K562 (cell line): ENCODE data around the gene C2. TPM values are rescaled to one million over a fixed set of nuclear protein-coding genes. Genes with fewer than 3 reads are reported as not detected.
A peak's percentile ranks its signal among the peaks of the same experiment; 100 is the strongest.

Source experiments
- ATAC-seq: fragments of 200-7000 bp; cut with Tn5 transposase; 3 replicates; pipeline ENCODE4 v1.9.1; 2020; ENCODE audit warnings: moderate library complexity
- BruUV-seq: library from RNA; stranded (reverse); fragments of 400-500 nt; replicated peaks from 2 replicates; lab custom pipeline; 2021; lab: Mats Ljungman, UMichigan
- CTCF ChIA-PET: fragments of 300-600 bp; formaldehyde crosslinking; extraction: SDS; loops from one replicate; lab custom pipeline; 2021; ENCODE audit warnings: low intra/inter-chr PET ratio; lab: Yijun Ruan, JAX
- POLR2A ChIA-PET: fragments of 300-600, 350-650 bp; sonication (Branson Sonifier 250); formaldehyde crosslinking; extraction: SDS; loops from one replicate; lab custom pipeline; 2021; ENCODE audit warnings: antibody characterized with exemption, inconsistent platforms; lab: Yijun Ruan, JAX
- DNase-seq, 4 experiments: peaks; one replicate each; pipeline versions ENCODE4 v3.0.0 to v3.0.0-alpha.2; 2011 to 2018; ENCODE audit warnings: low spot score in 3 of 4, mixed read lengths in 3 of 4; ENCODE audit errors: extremely low read depth in 1 of 4
- FAIRE-seq: peaks from 2 replicates; lab custom pipeline; 2011; peaks lifted over from hg19 to GRCh38; lab: Jason Lieb, UNC
- H2AFZ ChIP-seq: 2 replicates; pipeline ENCODE4 v1.6.0; 2011; ENCODE audit warnings: low read depth, low read length, control low read depth, inconsistent platforms
- H3K27ac ChIP-seq: fragments of 200-600 bp; 3 replicates; pipeline ENCODE4 v1.8.0; 2011; ENCODE audit warnings: low read depth, mild to moderate bottlenecking, control low read depth, inconsistent platforms, low read length, moderate library complexity, mixed read lengths; ENCODE audit errors: extremely low read depth
- H3K27me3 ChIP-seq, 2 experiments: fragments of 300-600 bp in 1 of 2; 2 replicates in 1 of 2; 3 replicates in 1 of 2; pipeline versions ENCODE4 v1.6.0 to v1.8.0; 2011; ENCODE audit warnings: inconsistent platforms in 2 of 2, low read length in 2 of 2, mild to moderate bottlenecking in 1 of 2, mixed read lengths in 1 of 2, moderate library complexity in 1 of 2; ENCODE audit not compliant: control insufficient read depth in 2 of 2, insufficient read depth in 2 of 2
- H3K36me3 ChIP-seq: fragments of 300-600 bp; 3 replicates; pipeline ENCODE4 v1.8.0; 2011; ENCODE audit warnings: mild to moderate bottlenecking, low read length, inconsistent platforms; ENCODE audit not compliant: control insufficient read depth, insufficient read depth
- H3K4me1 ChIP-seq, 2 experiments: fragments of 200-600 bp in 1 of 2; replicated peaks in 1 of 2; 2 replicates in 1 of 2; 3 replicates in 1 of 2; pipeline versions ENCODE4 v1.5.1 to v1.8.0; 2011; ENCODE audit warnings: inconsistent platforms in 2 of 2, low read length in 2 of 2, mild to moderate bottlenecking in 1 of 2, mixed read lengths in 1 of 2, moderate library complexity in 1 of 2; ENCODE audit not compliant: control insufficient read depth in 2 of 2, insufficient read depth in 2 of 2
- H3K4me2 ChIP-seq: 2 replicates; pipeline ENCODE4 v1.6.1; 2011; ENCODE audit warnings: low read length, control low read depth, inconsistent platforms, mixed read lengths; ENCODE audit not compliant: insufficient read depth
- H3K4me3 ChIP-seq: fragments of 200-600 bp; sonication (generic), shearing (Covaris generic); 2 replicates; pipeline ENCODE4 v1.5.1; 2016; ENCODE audit warnings: control low read depth, inconsistent platforms
- H3K79me2 ChIP-seq: fragments of 200-600 bp; 3 replicates; pipeline ENCODE4 v1.8.0; 2011; ENCODE audit warnings: low read length, inconsistent platforms; ENCODE audit not compliant: control insufficient read depth, insufficient read depth
- H3K9ac ChIP-seq, 2 experiments: 2 replicates each; pipeline versions ENCODE4 v1.6.0 to v1.6.1; 2011; ENCODE audit warnings: low read depth in 2 of 2, low read length in 2 of 2, control low read depth in 1 of 2, inconsistent platforms in 1 of 2, mild to moderate bottlenecking in 1 of 2, mixed read lengths in 1 of 2; ENCODE audit not compliant: insufficient read depth in 1 of 2
- H3K9me1 ChIP-seq: one replicate; pipeline ENCODE4 v1.6.0; 2011; ENCODE audit warnings: inconsistent platforms, mild to moderate bottlenecking, low read length, moderate library complexity; ENCODE audit not compliant: control insufficient read depth, insufficient read depth
- H3K9me3 ChIP-seq: replicated peaks from 2 replicates; pipeline ENCODE4 v1.5.1; 2011; ENCODE audit warnings: low read depth, low read length, inconsistent platforms; ENCODE audit not compliant: control insufficient read depth, insufficient read depth
- H4K20me1 ChIP-seq: replicated peaks from 2 replicates; pipeline ENCODE4 v1.6.1; 2011; ENCODE audit warnings: low read length, inconsistent platforms, mixed read lengths; ENCODE audit not compliant: control insufficient read depth, insufficient read depth
- ARID2 ChIP-seq: fragments of 450-650 bp; IDR thresholded peaks from 2 replicates; pipeline ENCODE4 v1.6.1; 2017; ENCODE audit warnings: antibody characterized with exemption, mild to moderate bottlenecking
- BCOR ChIP-seq: fragments of 450-650 bp; IDR thresholded peaks from 2 replicates; pipeline ENCODE4 v1.6.1; 2016
- BHLHE40 ChIP-seq: IDR thresholded peaks from 2 replicates; pipeline ENCODE4 v1.6.1; 2011; ENCODE audit warnings: low read length, improper control_type of control experiment
- ELF4 ChIP-seq: fragments of 450-650 bp; formaldehyde crosslinking; IDR thresholded peaks from 2 replicates; pipeline ENCODE4 v1.4.0; 2022; ENCODE audit warnings: missing genetic modification characterization
- FOXJ2 ChIP-seq: fragments of 200-800 bp; sonication (Bioruptor generic); IDR thresholded peaks from 2 replicates; pipeline ENCODE4 v1.6.1; 2016; ENCODE audit warnings: missing genetic modification characterization, missing compliant biosample characterization
- FOXM1 ChIP-seq, 2 experiments: fragments of 450-650 bp in 1 of 2; sonication (generic) in 1 of 2; formaldehyde crosslinking in 1 of 2; IDR thresholded peaks; 2 replicates each; pipeline versions ENCODE4 v1.6.1 to v1.9.0; 2017 to 2022; ENCODE audit warnings: low read depth in 2 of 2, mild to moderate bottlenecking in 2 of 2, missing genetic modification reagents in 1 of 2, moderate library complexity in 1 of 2
- MTA1 ChIP-seq: fragments of 450-650 bp; IDR thresholded peaks from 2 replicates; pipeline ENCODE4 v1.6.1; 2017; ENCODE audit warnings: borderline replicate concordance
- POLR2G ChIP-seq: fragments of 200-400 bp; formaldehyde crosslinking; IDR thresholded peaks from 2 replicates; pipeline ENCODE4 v1.6.1; 2017; ENCODE audit warnings: low read depth, mild to moderate bottlenecking, antibody characterized with exemption, low read length, moderate library complexity
- POLR3G ChIP-seq: IDR thresholded peaks from 2 replicates; pipeline ENCODE4 v1.6.1; 2011; ENCODE audit not compliant: insufficient read length, insufficient replicate concordance; ENCODE audit errors: extremely low read depth
- RBFOX2 ChIP-seq: fragments of 200-400 bp; formaldehyde crosslinking; IDR thresholded peaks from 2 replicates; pipeline ENCODE4 v1.6.1; 2017; ENCODE audit warnings: low read depth, mild to moderate bottlenecking, low read length, moderate library complexity
- SMARCA4 ChIP-seq: fragments of 450-650 bp; IDR thresholded peaks from 2 replicates; pipeline ENCODE4 v1.6.1; 2016
- ZNF146 ChIP-seq: IDR thresholded peaks from one replicate; pipeline ENCODE4 v1.6.1; 2018; ENCODE audit warnings: missing compliant biosample characterization; ENCODE audit not compliant: unreplicated experiment
- ZNF239 ChIP-seq: fragments of 250-450 bp; sonication (Bioruptor Pico); IDR thresholded peaks from 2 replicates; pipeline ENCODE4 v1.4.0; 2020; ENCODE audit warnings: mild to moderate bottlenecking
- ZNF263 ChIP-seq: sonication (generic); formaldehyde crosslinking; IDR thresholded peaks from 2 replicates; pipeline ENCODE4 v1.8.0; 2022; ENCODE audit warnings: mild to moderate bottlenecking, missing genetic modification reagents, borderline replicate concordance
- ZNF41 ChIP-seq: fragments of 250-450 bp; sonication (Bioruptor Pico); conservative IDR thresholded peaks from 2 replicates; pipeline ENCODE4 v1.4.0; 2020; ENCODE audit warnings: mild to moderate bottlenecking
- WGBS: fragments of 100-300 bp; shearing (Covaris generic); methylation state at CpG from one replicate; pipeline ENCODE4 v1.1.6; 2016; ENCODE audit warnings: low coverage, mixed read lengths; ENCODE audit not compliant: insufficient coverage; ENCODE audit errors: missing lambda C conversion rate; 5-methylcytosine and 5-hydroxymethylcytosine counted together
- in situ Hi-C: fragments of 300-500 bp; cut with MboI; formaldehyde crosslinking; loops from 4 replicates; pipeline ENCODE4 v1.15.0; 2018; ENCODE audit warnings: inconsistent platforms, mixed read lengths
- intact Hi-C: fragments of 100-400 bp; cut with micrococcal nuclease; formaldehyde crosslinking; loops from 2 replicates; pipeline ENCODE4 v1.14.2; 2022
- polyA plus RNA-seq, 8 experiments: library from polyadenylated mRNA; depleted of rRNA in 4 of 8; stranded (reverse) in 5 of 8; unstranded in 3 of 8; fragments of >200 nt; fragmentation: Nextera tagmentation in 2 of 8; fragmentation: Illumina TruSeq in 1 of 8; extraction: Ambion mirVana in 2 of 8; extraction: Trizol in 1 of 8; gene quantifications; 2 replicates each; pipeline versions ENCODE4 v1.2.1 to v1.2.3, GENCODE V29; 2011 to 2014; ENCODE audit warnings: inconsistent platforms in 1 of 8, missing spikeins in 1 of 8
- total RNA-seq, 7 experiments: library from RNA; depleted of rRNA in 6 of 7; stranded (reverse); fragments of >200 nt in 6 of 7; fragmentation: Illumina TruSeq in 2 of 7; extraction: Trizol in 2 of 7; gene quantifications; 2 replicates each; pipeline versions ENCODE4 v1.2.1 to v1.2.3, GENCODE V29; 2011 to 2021; ENCODE audit warnings: low replicate concordance in 1 of 7
- TF ChIP-seq, protein P1 (sequence below): sonication (generic); formaldehyde crosslinking; IDR thresholded peaks from 2 replicates; pipeline ENCODE4 v1.8.1; 2023; ENCODE audit warnings: mild to moderate bottlenecking, missing genetic modification reagents
- TF ChIP-seq, protein P2 (sequence below): fragments of 250-450 bp; sonication (Bioruptor Pico); IDR thresholded peaks from 2 replicates; pipeline ENCODE4 v1.4.0; 2020; ENCODE audit warnings: borderline replicate concordance

Gene C2
- total and polyA plus RNA-seq, 9 of the 15 experiments (the other 6 are each of a cell fraction or from before 2014, with no cell fraction given), result 0.05 to 1.1 (median 0.39) TPM; not detected in 1

DNA sequence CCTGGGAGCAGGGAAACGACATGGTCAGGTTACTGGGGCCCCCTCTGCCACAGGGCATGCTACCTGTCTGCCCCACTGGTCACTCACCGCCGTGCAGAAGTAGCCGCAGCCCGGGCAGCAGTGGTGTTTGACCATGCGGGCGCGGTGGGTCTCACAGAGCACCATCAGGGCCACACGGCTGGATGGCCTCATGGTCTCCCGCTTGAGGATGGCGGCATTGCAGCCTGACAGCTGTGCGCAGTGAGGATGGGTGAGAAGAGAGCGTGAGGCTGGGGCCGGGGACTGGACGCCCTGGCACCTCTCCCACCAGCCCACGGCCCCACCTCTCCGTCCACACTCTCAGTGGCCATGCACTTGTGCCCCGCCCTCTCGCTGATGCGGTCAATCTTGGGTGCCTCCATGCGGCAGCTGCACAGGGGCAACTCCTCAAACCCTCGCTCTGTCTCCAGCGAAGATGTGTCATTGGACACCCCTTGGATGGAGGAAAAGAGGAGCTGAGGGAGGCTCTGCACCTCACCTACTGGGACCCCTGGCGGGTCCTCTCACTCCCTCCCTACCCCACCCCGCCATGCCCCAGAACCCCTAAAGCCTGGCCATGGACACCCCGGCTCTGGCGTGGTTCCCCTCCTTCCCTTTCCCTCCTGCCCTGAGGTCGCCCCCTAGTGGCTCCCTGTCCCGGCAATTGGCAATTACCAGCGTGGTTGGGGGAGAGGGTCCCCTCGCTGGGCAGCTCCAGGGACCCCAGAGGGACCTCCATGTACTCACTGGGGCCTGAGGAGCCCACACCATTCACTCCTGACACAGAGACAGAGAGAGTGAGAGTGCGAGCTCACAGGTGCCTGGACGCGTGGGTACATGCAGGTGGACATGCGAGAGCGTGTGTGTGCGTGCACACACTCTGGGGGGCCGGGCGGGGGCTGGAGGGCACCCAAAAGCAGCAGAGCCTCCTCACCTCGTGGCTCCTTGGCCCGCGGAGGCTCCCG, 39.0 kb upstream of the C2 start (continued):
- TF ChIP-seq, protein P1, sequence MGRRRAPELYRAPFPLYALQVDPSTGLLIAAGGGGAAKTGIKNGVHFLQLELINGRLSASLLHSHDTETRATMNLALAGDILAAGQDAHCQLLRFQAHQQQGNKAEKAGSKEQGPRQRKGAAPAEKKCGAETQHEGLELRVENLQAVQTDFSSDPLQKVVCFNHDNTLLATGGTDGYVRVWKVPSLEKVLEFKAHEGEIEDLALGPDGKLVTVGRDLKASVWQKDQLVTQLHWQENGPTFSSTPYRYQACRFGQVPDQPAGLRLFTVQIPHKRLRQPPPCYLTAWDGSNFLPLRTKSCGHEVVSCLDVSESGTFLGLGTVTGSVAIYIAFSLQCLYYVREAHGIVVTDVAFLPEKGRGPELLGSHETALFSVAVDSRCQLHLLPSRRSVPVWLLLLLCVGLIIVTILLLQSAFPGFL (CRISPR knock-in tag), result no peak
- TF ChIP-seq POLR2G, result peak; percentile 27; the same call in 1 of the 2 replicates

DNA sequence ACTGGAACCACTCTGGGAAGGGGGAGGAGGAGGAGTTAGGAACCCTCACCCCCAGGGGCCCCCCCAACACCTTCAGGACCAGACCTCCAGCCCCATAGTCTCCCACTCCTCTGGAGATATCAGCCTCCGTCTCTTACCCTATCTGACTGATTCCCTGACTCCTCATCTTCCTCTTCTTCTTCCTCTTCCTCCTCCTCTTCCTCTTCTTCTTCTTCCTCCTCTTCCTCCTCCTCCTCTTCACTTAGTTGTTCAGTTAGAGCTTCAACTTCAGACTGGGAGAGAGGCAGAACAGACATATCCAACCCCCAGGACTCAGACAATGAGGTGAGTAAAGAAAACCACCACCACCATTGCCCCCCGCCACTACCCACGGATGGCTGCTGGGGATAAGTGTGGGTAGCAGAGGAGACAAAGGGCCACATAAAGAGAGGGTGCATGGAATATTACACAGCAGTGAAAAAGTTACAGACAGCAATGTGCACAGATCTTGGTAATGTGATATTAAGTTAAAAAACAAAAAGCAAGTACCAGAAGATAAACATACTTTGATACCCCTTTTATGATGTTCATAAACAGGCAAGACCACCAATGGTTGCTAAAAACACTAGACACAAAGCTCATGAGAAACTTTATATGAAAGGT, 38.1 kb upstream of the C2 start:
- Histone ChIP-seq H3K27ac (no peak overlapping the region), H2AFZ (no peak overlapping the region), H3K27me3 (no peaks in the 10 kb centered on the region), H3K4me1 (peaks cover 0 to 23% of the 10 kb centered on the region in 2 experiments; a peak in 1 of 5 replicates), H3K9ac (no peak overlapping the region), H3K4me3 (no peak overlapping the region), H3K9me3 (no peaks in the 10 kb centered on the region), H3K36me3 (peaks cover 87% of the 10 kb centered on the region), H3K4me2 (no peak overlapping the region), H4K20me1 (no peaks in the 10 kb centered on the region), H3K79me2 (no peaks in the 10 kb centered on the region), H3K9me1 (no peaks in the 10 kb centered on the region)
- FAIRE-seq (no peak), DNase-seq (no peak), ATAC-seq (peak; percentile 17; the same call in 2 of the 3 replicates)
- in situ Hi-C loops (no loop called here), intact Hi-C loops (no loop called here)
- no TSS peak for BruUV-seq
- POLR2A ChIA-PET, result interaction anchor here (1.1 to 1.3 kb wide), 3 partner anchors 9 to 27 kb away, joined by 3 to 4 read pairs (median 3); partner anchors contain the start of gene NEU1
- CTCF ChIA-PET, result interaction anchor here (0.5 kb wide), 1 partner anchor 95 kb away, joined by 3 read pairs; no protein-coding TSS in a partner anchor
- 91% methylated on average over 3 of the region's 3 CpGs for WGBS
- TF ChIP-seq FOXM1 (IDR thresholded peaks at IDR 0.05; ENCODE audit: low read depth) (no peak), FOXM1 (CRISPR knock-in tag; IDR thresholded peaks at IDR 0.05; ENCODE audit: low read depth) (no peak), ARID2 (no peak), MTA1 (no peak), FOXJ2 (tag) (no peak), RBFOX2 (no peak), POLR3G (no peak), ELF4 (CRISPR knock-in tag) (0 out of 2 replicates have a peak, but pooled peaks have one; percentile 34), BHLHE40 (no peak), ZNF41 (no peak), ZNF263 (peak; percentile 50; the same call in 1 of the 2 replicates), BCOR (0 out of 2 replicates have a peak, but pooled peaks have one; percentile 24), ZNF146 (peak; percentile 90), ZNF239 (CRISPR knock-in tag) (peak; percentile 26; the same call in 1 of the 2 replicates), SMARCA4 (no peak)
- TF ChIP-seq, protein P2, sequence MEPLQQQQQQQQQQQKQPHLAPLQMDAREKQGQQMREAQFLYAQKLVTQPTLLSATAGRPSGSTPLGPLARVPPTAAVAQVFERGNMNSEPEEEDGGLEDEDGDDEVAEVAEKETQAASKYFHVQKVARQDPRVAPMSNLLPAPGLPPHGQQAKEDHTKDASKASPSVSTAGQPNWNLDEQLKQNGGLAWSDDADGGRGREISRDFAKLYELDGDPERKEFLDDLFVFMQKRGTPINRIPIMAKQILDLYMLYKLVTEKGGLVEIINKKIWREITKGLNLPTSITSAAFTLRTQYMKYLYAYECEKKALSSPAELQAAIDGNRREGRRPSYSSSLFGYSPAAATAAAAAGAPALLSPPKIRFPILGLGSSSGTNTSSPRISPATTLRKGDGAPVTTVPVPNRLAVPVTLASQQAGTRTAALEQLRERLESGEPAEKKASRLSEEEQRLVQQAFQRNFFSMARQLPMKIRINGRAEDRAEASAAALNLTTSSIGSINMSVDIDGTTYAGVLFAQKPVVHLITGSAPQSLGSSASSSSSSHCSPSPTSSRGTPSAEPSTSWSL (CRISPR knock-in tag), result no peak
